GM18499 (cell line): ENCODE results near the gene ACOX1.

Experiments used
- ATAC-seq: cut with Tn5 transposase; IDR thresholded peaks from one replicate; pipeline ENCODE4 v1.9.1; 2021; ENCODE audit warnings: moderate number of reproducible peaks; ENCODE audit not compliant: insufficient read depth, unreplicated experiment

Gene ACOX1

DNA sequence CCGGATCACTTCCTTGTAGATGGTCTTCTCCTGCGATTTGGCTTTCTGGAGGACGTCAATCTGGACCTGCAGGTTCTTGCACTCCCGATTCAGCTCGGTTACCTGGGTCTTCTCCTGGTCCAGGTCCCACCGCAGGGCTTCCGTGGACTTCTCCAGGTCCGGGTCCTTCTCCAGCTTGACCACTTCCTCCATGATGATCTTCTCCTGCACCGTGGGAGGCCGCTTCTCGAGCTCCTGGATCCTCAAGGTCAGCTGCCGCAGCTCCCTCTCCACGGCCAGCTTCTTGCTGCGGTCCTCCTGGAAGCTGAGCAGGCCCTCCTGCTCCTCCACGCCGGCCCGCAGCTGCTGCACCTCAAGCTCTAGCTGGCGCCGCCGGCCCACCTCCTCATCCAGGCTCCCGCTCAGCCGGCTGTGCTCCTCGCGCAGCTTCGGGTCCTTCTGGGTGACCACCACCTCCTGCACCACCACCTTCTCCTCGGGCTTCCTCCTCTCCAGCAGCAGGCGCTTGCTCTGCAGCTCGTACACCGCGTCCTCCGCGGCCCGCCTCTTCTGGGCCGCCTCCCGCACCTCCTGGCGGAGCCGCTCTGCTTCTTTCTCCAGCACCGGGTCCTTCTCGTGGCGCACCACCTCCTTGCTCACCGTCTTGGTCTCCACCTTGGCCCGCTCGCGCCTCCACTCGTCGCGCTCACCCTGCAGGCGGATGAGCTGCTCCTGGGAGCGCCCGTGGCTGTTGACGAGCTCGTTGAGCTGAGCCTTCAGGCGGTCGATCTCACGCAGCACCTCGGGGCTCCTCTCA lies 29.9 kb upstream of the ACOX1 start:
- ATAC-seq, result no peak

DNA sequence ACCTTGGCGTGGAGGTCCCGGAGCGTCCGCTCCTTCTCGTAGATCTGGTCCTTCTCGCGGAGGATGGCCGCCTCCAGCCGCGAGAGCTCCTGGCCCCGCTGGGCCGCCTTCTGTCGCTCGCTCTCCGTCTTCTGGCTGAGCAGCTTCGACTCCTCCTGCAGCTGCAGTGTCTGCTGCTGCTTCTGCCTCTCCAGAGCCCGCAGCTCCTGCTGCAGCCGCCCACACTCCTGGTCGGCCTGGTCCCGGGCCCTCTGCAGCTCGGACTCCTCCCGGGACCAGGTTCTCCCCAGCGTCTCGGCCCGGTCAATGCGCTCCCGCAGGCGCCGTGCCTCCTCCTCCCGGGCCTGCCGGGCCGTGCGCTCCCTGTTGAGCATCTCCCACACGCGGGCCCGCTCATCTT lies 29.2 kb upstream of the ACOX1 start:
- no peak for ATAC-seq

DNA sequence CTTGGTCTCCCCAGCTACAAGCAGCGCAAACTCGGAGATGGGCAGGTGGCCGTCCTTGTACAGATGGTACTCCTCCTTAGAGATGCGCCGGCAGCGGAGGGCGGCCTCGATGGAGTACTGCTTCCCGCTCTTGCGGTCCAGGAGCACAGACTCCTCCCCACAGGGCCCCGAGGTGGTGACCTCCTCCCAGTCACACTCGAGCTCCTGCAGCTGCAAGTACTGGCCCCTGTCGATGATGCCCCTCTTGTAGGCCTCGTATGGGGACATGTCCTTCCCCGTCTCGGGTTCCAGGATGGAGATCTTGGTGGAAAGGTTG lies 28.8 kb upstream of the ACOX1 start:
- no peak for ATAC-seq

DNA sequence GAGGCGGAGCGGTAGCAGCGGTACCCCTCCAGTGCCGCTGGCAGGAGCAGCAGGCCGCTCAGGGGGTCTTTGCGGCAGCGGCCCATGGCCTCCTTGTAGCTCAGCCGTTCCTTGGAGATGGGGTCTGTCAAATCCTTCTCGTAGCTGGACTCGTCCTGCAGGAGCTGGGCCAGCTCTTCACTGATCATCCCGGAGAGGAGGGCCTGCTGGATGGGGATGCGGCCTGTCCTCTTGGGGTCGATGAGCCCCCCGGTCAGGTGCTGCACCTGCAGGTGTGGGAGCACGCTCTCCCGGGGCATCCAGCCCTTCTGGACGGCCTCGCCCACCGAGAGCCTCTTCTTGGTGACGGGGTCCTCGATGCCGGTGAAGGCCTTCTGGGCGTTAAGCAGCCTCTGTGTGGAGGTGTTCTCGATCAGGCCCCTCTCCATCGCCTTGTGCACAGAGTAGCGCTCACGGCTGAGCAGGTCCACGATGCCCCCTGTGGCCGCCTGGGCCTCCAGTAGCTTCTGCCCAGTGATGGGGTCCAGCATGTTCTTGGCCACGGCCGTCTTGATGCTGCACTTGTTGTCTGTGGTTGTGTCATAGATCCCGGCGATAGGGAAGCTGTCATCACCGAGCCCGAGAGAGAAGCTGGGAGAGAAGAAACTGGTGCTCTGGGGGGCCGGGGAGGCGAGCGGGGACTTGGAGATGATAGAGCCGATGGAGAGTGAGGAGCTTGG lies 28.3 kb upstream of the ACOX1 start:
- no peak for ATAC-seq

DNA sequence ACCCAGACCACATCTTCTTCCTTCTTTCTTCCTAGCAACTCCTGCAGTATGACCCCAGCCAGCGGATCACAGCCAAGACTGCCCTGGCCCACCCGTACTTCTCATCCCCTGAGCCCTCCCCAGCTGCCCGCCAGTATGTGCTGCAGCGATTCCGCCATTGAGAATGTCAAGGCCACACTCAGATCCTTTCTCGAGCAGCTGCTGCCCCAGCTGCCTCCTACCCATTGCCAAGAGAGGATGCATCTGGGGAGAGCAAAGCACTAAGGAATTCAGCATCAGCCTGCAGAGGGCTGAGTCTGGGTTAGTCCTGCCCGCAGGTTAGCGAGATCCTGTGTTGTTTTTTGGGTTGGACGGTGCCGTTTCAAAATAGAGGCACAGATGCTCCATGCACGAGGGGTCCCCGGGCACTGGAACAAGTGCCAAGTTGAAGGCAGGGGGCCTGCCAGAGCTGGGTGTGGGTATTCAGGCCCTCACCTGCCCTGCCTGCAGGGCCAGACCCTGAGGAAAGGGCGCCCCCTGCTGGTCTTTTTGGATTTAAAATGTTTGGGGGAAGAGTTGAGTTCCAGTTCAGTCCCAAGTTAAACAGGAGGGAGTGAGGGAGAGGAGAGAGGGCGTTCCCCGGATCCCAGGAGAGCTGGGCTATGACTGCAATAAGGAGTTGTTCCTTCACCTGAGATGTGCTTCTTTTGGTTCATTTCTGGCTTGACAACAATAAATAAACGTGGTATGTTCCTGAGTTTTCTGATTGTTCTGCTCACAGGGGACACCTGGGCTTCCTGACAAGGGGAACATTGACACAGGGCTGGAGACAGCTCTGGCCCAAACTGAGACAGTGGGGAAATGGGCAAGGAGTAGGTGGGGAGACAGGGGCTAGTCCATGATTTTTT lies 26.5 kb upstream of the ACOX1 start:
- no peak for ATAC-seq

DNA sequence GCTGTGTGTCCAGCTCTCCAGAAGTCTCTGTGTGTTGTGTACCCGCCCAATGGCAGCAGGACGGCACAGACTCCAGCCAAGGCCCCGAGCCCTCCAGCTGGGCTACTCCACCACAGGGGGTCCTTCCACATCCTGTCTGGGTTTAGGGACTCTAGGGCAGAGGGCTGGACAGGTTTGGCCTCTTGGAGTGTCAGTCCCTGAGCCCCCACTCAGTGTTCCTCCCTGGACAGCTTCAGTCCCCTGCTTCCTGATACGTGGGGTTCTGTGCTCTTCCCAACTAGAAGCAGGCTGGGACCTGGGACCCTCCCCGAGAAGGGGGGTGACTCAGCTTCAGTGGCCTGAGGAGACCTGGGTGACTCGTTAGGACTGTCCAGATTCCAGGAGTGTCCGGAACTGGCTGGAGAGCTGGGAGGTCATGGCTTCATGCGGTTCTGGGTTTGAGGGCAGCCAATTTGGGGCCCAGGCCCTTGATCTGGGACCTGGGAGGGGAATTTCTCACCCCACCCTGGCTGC lies 25.8 kb upstream of the ACOX1 start:
- ATAC-seq, result no peak

DNA sequence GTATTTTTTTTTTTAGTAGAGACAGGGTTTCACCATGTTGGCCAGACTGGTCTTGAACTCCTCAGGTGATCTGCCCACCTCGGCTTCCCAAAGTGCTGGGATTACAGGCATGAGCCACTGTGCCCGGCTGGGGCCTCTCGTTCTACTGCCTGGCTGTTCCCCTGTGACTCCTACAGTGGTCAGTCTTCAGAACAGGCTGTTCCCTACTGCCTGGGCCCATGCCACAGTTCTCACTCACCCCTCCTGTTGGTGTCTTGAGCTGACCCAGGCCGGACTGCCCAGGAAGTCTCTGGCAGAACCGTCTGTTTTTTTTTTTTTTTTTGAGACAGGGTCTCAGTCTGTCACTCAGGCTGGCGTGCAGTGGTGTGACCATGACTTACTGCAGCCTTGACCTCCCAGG lies 24.9 kb upstream of the ACOX1 start:
- no peak for ATAC-seq

DNA sequence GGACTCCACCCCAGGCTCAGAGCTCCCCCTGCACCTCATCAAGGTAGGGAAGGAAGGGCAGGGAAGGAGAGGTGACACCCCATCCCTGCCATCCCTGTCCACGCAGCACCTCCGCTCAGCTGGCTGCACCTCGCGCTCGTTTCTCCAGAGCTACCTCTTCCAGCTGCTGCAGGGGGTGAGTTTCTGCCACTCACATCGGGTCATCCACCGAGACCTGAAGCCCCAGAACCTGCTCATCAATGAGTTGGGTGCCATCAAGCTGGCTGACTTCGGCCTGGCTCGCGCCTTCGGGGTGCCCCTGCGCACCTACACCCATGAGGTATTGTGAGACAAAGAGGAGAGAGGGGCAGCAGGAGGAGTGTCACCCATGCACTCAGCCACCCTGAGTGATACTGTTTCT lies 23.1 kb upstream of the ACOX1 start:
- no peak for ATAC-seq

DNA sequence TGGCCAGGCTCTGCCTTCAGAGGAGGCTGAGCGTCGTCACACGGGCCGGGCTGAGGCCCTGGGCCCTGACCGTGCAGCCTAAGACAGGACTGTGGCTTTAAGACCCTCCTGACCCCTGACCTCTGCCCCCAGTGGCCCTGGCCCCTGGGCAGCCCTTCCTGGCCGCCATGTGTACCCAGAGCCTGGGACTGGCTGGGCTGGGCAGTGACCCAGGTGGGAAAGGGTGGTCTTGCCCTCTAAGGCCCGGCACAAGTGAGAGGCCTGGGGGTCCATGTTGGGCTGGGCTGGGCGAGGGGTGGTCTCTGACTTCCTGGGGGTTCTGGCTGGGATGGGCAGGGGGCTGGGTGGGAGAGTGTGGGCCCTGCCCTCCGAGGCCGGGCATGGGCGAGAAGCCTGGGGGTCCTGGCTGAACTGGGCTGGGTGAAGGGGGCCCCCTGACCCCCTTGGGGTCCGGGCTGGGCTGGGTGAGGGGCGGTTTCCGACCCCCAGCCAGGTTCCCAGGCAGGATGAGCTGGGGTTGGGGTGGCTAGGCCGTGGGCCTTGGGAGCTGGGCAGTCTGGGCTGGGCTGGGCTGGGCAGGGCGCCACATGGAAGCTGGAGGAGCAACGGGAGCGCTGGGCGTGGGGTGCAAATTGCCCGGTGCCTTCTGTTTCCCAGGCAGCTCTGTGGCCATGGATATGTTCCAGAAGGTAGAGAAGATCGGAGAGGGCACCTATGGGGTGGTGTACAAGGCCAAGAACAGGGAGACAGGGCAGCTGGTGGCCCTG lies 22.0 kb upstream of the ACOX1 start, which contains the start of gene CDK3:
CDK3 (plus strand) TSS at position 101 of the 767 bp plus-strand sequence; CDS start at position 672, 571 bp downstream.
- no peak for ATAC-seq

DNA sequence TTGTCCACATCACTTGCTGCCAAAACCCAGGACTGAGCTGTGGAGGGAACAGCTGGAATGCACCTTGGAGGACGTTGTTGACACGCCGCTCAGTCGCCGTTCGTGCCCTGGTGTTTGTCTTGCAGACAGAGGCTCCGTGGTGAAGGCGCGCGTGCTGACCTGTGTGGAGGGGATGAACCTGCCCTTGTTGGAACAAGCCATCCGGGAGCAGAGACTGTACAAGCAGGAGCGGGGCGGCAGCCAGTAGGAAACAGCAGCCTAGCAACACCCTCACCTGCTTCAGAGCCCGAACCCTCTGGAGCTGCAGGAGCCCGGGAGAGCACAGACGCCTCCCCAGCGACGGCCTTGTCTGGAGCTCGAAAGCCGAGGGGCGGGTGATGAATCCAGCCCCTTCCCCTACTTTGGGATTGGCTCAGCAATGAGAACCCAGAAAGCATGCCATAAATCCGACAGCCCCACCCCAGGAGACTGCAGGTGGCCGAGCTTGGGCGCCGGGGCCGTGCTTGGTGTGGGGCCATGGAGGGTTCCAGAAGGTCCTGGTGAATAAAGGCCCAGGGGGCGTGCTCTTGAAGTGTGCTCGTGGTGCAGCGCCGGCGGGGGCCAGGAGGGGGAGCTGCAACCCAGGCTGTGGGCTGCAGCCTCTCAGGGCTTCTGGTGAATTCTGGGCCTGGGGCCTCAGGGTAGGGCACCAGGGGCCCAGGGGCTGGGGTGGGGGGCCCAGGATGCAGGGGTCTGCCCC lies 21.2 kb upstream of the ACOX1 start:
- ATAC-seq, result no peak

DNA sequence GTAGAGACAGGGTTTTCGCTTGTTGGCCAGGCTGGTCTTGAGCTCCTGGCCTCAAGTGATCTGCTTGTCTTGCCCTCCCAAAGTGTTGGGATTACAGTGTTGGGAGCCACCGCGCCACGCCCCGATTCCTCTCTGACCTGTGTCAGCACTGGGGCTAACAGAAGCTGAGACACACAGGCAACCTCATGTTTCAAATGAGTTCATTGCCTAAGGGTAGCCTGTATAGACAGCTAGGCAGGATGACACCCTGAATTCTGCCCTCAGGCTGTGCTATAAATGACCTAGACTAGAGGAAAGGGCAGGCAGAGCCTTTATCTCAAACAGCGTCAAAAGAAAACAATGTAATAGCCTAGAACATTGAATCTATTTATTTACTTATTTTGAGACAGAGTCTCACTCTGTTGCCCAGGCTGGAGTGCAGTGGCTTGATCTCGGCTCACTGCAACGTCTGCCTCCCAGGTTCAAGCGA lies 19.4 kb upstream of the ACOX1 start:
- ATAC-seq, result no peak

DNA sequence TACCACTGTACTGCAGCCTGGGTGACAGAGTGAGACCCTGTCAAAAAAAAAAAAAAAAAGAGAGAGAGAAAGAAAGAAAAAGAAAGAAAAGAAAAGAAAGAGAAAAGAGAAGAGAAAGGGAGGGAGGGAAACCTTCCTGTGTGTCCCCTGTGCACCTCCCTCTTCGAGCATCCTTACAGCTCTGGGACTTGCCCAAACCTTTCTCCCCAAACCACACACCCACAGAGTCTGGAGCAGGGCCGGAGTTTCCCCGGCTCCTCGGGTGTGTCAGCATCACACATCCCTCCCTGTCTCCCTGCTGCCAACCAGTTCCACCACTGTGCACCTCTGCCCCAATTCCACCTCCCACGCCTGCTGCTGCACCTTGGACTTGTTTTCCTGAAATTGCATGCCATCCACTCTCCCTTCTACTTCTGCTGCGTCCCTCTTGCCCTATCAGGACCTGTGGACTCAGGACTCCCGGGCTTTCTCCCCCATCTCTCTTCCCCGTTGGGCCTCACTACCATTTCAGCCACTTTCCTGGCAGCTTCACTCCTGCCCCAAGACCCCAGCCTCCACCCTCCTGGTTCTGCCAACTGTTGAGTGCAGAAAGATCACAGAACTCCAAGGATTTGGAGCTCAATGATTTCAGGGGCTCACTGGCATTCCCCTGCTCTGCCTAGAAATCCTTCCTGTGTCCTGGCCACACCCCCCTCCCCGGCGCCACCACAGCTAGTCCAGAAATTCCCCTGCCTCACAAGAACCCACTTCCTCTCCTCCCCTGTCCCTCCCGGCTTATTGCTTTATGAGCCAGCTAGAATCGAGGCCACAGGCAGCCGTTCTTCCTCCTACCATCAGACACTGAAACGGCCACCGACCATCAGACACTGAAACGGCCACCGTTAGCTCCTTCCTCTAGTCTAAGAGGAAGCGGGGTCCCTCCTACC lies 18.0 kb upstream of the ACOX1 start:
- ATAC-seq, result no peak

DNA sequence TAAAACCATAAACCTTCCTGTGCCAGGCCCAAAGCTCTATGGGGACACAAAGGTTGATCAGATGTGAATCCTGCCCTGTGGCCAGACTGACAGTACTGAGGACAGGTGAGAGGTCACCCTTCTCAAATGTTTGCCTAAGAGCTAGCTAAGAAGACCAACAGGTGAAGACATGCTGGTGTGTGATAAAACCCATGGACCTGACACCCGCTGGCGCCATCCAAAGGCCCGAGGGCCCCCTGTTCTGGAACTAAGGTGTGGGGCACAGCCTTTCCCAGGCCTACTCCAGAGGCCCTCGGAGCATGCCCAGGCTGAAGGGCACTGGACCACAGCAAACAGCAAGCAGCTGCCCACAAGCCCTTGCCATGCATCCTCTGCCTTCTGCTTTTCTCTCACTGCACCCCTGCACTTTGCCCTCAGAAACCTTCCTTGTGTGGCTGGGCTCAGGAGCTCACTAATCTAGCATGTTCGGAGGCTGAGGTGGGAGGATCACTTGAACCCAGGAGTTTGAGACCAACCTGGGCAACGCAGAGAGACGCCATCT lies 16.5 kb upstream of the ACOX1 start:
- no peak for ATAC-seq

DNA sequence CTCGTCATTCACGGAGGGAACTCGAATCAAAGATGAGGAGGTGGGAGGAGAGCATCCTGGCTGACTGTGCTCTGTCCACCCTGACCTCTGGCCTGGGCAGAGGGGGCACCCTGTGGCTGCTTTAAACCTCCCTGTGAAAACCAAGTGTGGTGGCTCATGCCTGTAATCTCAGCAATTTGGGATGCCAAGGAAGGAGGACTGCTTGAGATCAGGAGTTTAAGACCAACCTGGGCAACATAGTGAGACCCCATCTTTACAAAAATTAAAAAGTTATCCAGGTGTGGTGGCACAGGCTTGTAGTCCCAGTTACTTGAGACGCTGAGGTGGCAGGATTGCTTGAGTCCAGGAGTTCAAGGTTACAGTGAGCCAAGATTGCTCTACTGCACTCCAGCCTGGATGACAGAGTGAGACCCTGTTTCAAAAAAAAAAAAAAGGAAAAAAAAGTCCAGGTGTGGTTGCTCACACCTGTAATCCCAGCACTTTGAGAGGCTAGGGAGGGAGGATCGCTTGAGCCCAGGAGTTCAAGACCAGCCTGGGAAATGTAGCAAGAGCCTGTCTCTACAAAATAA lies 15.9 kb upstream of the ACOX1 start:
- ATAC-seq, result no peak

DNA sequence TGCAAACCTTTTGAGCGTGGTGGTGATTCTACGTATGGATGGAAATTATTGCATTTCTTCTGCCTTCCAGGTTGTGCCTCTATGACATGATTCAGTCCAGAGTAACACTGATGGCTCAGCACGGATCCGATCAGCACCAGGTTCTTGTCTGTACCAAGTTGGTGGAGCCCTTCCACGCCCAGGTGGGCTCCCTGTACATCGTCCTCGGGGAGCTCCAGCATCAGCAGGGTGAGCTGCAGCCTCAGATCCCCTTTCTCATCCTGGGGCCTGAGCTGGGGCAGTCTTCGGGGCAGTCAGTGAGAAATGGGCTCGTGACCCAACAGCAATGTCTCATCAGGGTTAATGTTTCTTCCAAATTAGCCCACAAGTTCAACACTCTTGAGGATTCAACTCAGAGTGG lies 12.4 kb upstream of the ACOX1 start:
- ATAC-seq, result no peak

DNA sequence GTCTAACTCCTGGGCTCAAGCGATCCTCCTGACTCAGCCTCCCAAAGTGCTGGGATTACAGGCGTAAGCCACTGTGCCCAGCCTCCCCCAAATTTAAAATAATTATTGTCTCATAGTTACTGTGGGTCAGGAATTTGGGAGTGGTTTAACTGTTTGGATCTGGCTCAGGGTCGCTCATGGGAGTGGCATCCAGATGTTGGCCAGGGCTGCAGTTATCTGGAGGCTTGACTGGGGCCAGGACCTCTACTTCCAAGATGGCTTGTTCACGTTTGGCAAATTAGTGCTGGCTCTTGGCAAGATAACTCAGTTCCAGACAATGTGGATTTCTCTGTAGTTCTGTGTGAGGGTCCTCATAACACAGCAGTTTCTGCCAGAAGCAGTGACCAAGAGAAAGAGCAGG lies 8.1 kb upstream of the ACOX1 start:
- ATAC-seq, result no peak

DNA sequence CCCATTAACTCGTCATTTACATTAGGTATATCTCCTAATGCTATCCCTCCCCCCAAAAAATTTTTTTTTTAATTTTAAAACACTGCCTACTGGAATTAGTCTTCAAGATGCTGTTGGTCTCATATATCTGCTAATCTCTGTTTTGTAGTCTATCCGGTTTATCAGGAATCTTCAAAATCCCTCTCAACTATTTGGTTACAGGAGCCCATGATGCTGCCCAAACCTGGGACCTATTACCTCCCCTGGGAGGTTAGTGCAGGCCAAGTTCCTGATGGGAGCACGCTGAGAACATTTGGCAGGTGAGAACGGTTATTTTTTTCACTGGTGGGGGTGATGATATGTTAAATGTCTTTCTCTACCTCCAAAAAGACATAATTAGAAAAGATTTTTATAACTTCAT lies 7.0 kb upstream of the ACOX1 start:
- ATAC-seq, result no peak
